HepG2 (cell line): ENCODE data around the gene IRX5. TPM values are rescaled to one million over a fixed set of nuclear protein-coding genes. Genes with fewer than 3 reads are reported as not detected.

Experiments used
- ATAC-seq: fragments of 200-7000 bp; cut with Tn5 transposase; 3 replicates; pipeline ENCODE4 v1.9.1; 2020; ENCODE audit warnings: mild to moderate bottlenecking, moderate library complexity
- BruUV-seq: library from RNA; stranded (reverse); fragments of 400-500 nt; replicated peaks from 2 replicates; lab custom pipeline; 2021; lab: Mats Ljungman, UMichigan
- CTCF ChIA-PET: fragments of 300-600 bp; formaldehyde crosslinking; extraction: SDS; loops from one replicate; lab custom pipeline; 2021; ENCODE audit warnings: low total read pairs, inconsistent platforms, low intra/inter-chr PET ratio; lab: Yijun Ruan, JAX
- POLR2A ChIA-PET: fragments of 350-600 bp; sonication (Branson Sonifier 250); formaldehyde crosslinking; loops from one replicate; lab custom pipeline; 2020; ENCODE audit warnings: antibody characterized with exemption, inconsistent platforms; lab: Yijun Ruan, JAX
- DNase-seq: peaks from one replicate; pipeline ENCODE4 v3.0.0-alpha.2; 2015; ENCODE audit warnings: low spot score
- FAIRE-seq: peaks from 3 replicates; lab custom pipeline; 2011; peaks lifted over from hg19 to GRCh38; lab: Jason Lieb, UNC
- H2AFZ ChIP-seq: one replicate; pipeline ENCODE4 v1.6.1; 2011; ENCODE audit warnings: low read length, inconsistent platforms
- H3K27ac ChIP-seq: fragments of 300-600 bp; 3 replicates; pipeline ENCODE4 v1.8.0; 2011; ENCODE audit warnings: mixed run types, mild to moderate bottlenecking, mixed read lengths, low read length, inconsistent platforms; ENCODE audit not compliant: insufficient read depth; ENCODE audit errors: extremely low read length
- H3K27me3 ChIP-seq, 2 experiments: fragments of 200-600 bp in 1 of 2; 2 replicates in 1 of 2; 3 replicates in 1 of 2; pipeline versions ENCODE4 v1.6.0 to v1.8.0; 2011; ENCODE audit warnings: low read length in 2 of 2, mild to moderate bottlenecking in 2 of 2, moderate library complexity in 2 of 2, inconsistent platforms in 1 of 2; ENCODE audit not compliant: insufficient read depth in 2 of 2, control insufficient read depth in 1 of 2
- H3K36me3 ChIP-seq, 2 experiments: fragments of 200-600 bp in 1 of 2; replicated peaks in 1 of 2; 2 replicates in 1 of 2; 3 replicates in 1 of 2; pipeline versions ENCODE4 v1.5.1 to v1.8.0; 2011; ENCODE audit warnings: low read length in 2 of 2, inconsistent platforms in 1 of 2; ENCODE audit not compliant: insufficient read depth in 2 of 2, control insufficient read depth in 1 of 2
- H3K4me1 ChIP-seq: 2 replicates; pipeline ENCODE4 v1.5.1; 2012; ENCODE audit warnings: low read length, inconsistent platforms; ENCODE audit not compliant: insufficient read depth
- H3K4me2 ChIP-seq: 2 replicates; pipeline ENCODE4 v1.6.0; 2011; ENCODE audit warnings: low read depth, low read length, inconsistent platforms
- H3K4me3 ChIP-seq, 3 experiments: fragments of 200-600 bp in 1 of 3; sonication (generic), shearing (Covaris generic) in 1 of 3; replicated peaks in 1 of 3; 2 replicates each; pipeline ENCODE4 v1.5.1; 2011 to 2016; ENCODE audit warnings: low read length in 3 of 3, inconsistent platforms in 2 of 3, low read depth in 2 of 3, mild to moderate bottlenecking in 2 of 3, control low read depth in 1 of 3, mixed read lengths in 1 of 3; ENCODE audit not compliant: insufficient read depth in 1 of 3
- H3K79me2 ChIP-seq: one replicate; pipeline ENCODE4 v1.6.1; 2011; ENCODE audit warnings: low read length, inconsistent platforms; ENCODE audit not compliant: insufficient read depth
- H3K9ac ChIP-seq: 2 replicates; pipeline ENCODE4 v1.6.0; 2011; ENCODE audit warnings: mild to moderate bottlenecking, low read depth, low read length, inconsistent platforms; ENCODE audit not compliant: insufficient read depth
- H3K9me3 ChIP-seq: 2 replicates; pipeline ENCODE4 v1.5.1; 2012; ENCODE audit warnings: mild to moderate bottlenecking, low read length
- H4K20me1 ChIP-seq: 2 replicates; pipeline ENCODE4 v1.6.0; 2011; ENCODE audit warnings: inconsistent platforms, mild to moderate bottlenecking, low read length, moderate library complexity; ENCODE audit not compliant: insufficient read depth
- CBX5 ChIP-seq: sonication (generic); formaldehyde crosslinking; IDR thresholded peaks from 2 replicates; pipeline ENCODE4 v1.4.0; 2020; ENCODE audit warnings: missing genetic modification reagents, borderline replicate concordance
- FOXA3 ChIP-seq: IDR thresholded peaks from 2 replicates; pipeline ENCODE4 v1.6.1; 2016; ENCODE audit warnings: missing genetic modification reagents, missing compliant biosample characterization
- HMGXB4 ChIP-seq, 2 experiments: sonication (generic) in 1 of 2; formaldehyde crosslinking in 1 of 2; IDR thresholded peaks; 2 replicates each; pipeline versions ENCODE4 v1.4.0 to v1.6.1; 2018 to 2020; ENCODE audit warnings: missing genetic modification reagents in 2 of 2, borderline replicate concordance in 1 of 2, low read depth in 1 of 2, mild to moderate bottlenecking in 1 of 2, missing biosample characterization in 1 of 2
- HNF4G ChIP-seq, 2 experiments: sonication (generic) in 1 of 2; formaldehyde crosslinking in 1 of 2; IDR thresholded peaks; 2 replicates each; pipeline versions ENCODE4 v1.4.0 to v1.6.1; 2011 to 2020; ENCODE audit warnings: borderline replicate concordance in 2 of 2, low read depth in 2 of 2, mild to moderate bottlenecking in 2 of 2, low read length in 1 of 2, missing genetic modification reagents in 1 of 2, moderate library complexity in 1 of 2
- HNRNPH1 ChIP-seq: fragments of 200-400 bp; formaldehyde crosslinking; optimal IDR thresholded peaks from 2 replicates; pipeline ENCODE3; 2017; ENCODE audit warnings: mild to moderate bottlenecking, low read depth, low read length
- KAT8 ChIP-seq: IDR thresholded peaks from 2 replicates; pipeline ENCODE4 v1.6.1; 2016; ENCODE audit warnings: missing genetic modification reagents, missing compliant biosample characterization
- KMT2A ChIP-seq: sonication (generic); formaldehyde crosslinking; IDR thresholded peaks from 2 replicates; pipeline ENCODE4 v1.4.0; 2020; ENCODE audit warnings: missing genetic modification reagents
- MXD3 ChIP-seq: IDR thresholded peaks from 2 replicates; pipeline ENCODE4 v1.6.1; 2016; ENCODE audit warnings: mild to moderate bottlenecking, missing biosample characterization, missing genetic modification reagents
- NFYC ChIP-seq: IDR thresholded peaks from 2 replicates; pipeline ENCODE4 v1.6.1; 2016; ENCODE audit warnings: missing genetic modification reagents, missing compliant biosample characterization
- SMYD3 ChIP-seq: sonication (generic); formaldehyde crosslinking; IDR thresholded peaks from 2 replicates; pipeline ENCODE4 v1.8.1; 2023; ENCODE audit warnings: mild to moderate bottlenecking, missing genetic modification reagents
- ZBTB7B ChIP-seq: sonication (generic); formaldehyde crosslinking; IDR thresholded peaks from 2 replicates; pipeline ENCODE4 v1.4.0; 2020; ENCODE audit warnings: missing genetic modification reagents
- ZGPAT ChIP-seq: IDR thresholded peaks from 2 replicates; pipeline ENCODE4 v1.6.1; 2016; ENCODE audit warnings: mild to moderate bottlenecking
- ZNF136 ChIP-seq: sonication (generic); formaldehyde crosslinking; IDR thresholded peaks from 2 replicates; pipeline ENCODE4 v1.8.1; 2022; ENCODE audit warnings: low read depth, mild to moderate bottlenecking, moderate library complexity, missing genetic modification reagents
- ZNF225 ChIP-seq: sonication (generic); formaldehyde crosslinking; IDR thresholded peaks from 2 replicates; pipeline ENCODE4 v1.4.0; 2020; ENCODE audit warnings: mild to moderate bottlenecking, missing genetic modification reagents
- ZNF251 ChIP-seq: sonication (generic); formaldehyde crosslinking; IDR thresholded peaks from 2 replicates; pipeline ENCODE4 v1.9.0; 2021; ENCODE audit warnings: mild to moderate bottlenecking, missing genetic modification reagents
- ZNF7 ChIP-seq: IDR thresholded peaks from 2 replicates; pipeline ENCODE4 v1.6.1; 2016; ENCODE audit warnings: missing biosample characterization, missing genetic modification reagents
- ZNF740 ChIP-seq: sonication (generic); formaldehyde crosslinking; IDR thresholded peaks from 2 replicates; pipeline ENCODE4 v1.4.0; 2020; ENCODE audit warnings: missing genetic modification reagents
- WGBS: methylation state at CpG from one replicate; pipeline ENCODE4 v1.1.6; 2017; ENCODE audit warnings: low lambda C conversion rate; 5-methylcytosine and 5-hydroxymethylcytosine counted together
- in situ Hi-C: cut with HindIII; loops from 2 replicates; pipeline ENCODE4 v1.10.0; 2017; ENCODE audit warnings: low pct_unique_long_range_greater_than_20kb; ENCODE audit not compliant: extremely low pct_ligation_motif_present
- intact Hi-C: fragments of 100-400 bp; cut with micrococcal nuclease; formaldehyde crosslinking; loops from one replicate; pipeline ENCODE4 v1.10.0; 2022; ENCODE audit not compliant: unreplicated experiment
- polyA plus RNA-seq, 8 experiments: library from polyadenylated mRNA; depleted of rRNA in 3 of 8; stranded (reverse) in 7 of 8; unstranded in 1 of 8; fragments of >200 nt; fragmentation: Illumina TruSeq in 4 of 8; extraction: Trizol in 4 of 8; gene quantifications; 2 replicates each; pipeline versions ENCODE4 v1.2.1 to v1.2.3, GENCODE V29; 2011 to 2016; ENCODE audit warnings: low read depth in 4 of 8, missing spikeins in 1 of 8, mixed read lengths in 1 of 8; ENCODE audit not compliant: insufficient read depth in 1 of 8
- total RNA-seq, 5 experiments: library from RNA; depleted of rRNA; stranded (reverse); fragments of >200 nt; fragmentation: Illumina TruSeq; extraction: Trizol; gene quantifications; 2 replicates each; pipeline ENCODE4 v1.2.3, GENCODE V29; 2016; ENCODE audit warnings: low read depth in 1 of 5

Gene IRX5
- total and polyA plus RNA-seq, 2 of the 13 experiments (the other 11 are each of a cell fraction or from before 2014, with no cell fraction given), result not detected

GRCh38 chr16:54928016-54928356 is 2.7 kb upstream of the IRX5 start:
- no peak overlapping the region for H3K4me3 ChIP-seq
- H3K36me3 ChIP-seq, result no peaks in the 10 kb centered on the region
- H3K4me1 ChIP-seq, result no peaks in the 10 kb centered on the region
- no peaks in the 10 kb centered on the region for H3K9me3 ChIP-seq
- H4K20me1 ChIP-seq, result no peaks in the 10 kb centered on the region
- ChIA-PET POLR2A (no interaction called here), CTCF (no interaction called here)
- H2AFZ ChIP-seq, result peak overlapping the region; percentile 2
- DNase-seq (no peak), FAIRE-seq (no peak), ATAC-seq (no peak)
- H3K27ac ChIP-seq, result no peak overlapping the region
- in situ Hi-C loops, result no loop called here
- BruUV-seq, result no TSS peak
- no peak overlapping the region for H3K4me2 ChIP-seq
- H3K79me2 ChIP-seq, result no peaks in the 10 kb centered on the region
- H3K9ac ChIP-seq, result no peak overlapping the region
- peaks cover 0 to 14% of the 10 kb centered on the region in 2 experiments; a peak in 3 of 5 replicates for H3K27me3 ChIP-seq
- intact Hi-C loops, result no loop called here
- WGBS, result 20% methylated on average over 13 of the region's 13 CpGs
- TF ChIP-seq ZNF136 (CRISPR knock-in tag) (no peak), MXD3 (no peak), ZNF740 (CRISPR knock-in tag) (no peak), ZNF251 (no peak), HMGXB4 (CRISPR knock-in tag; IDR thresholded peaks at IDR 0.05; ENCODE audit: borderline replicate concordance in 1 of 2, low read depth in 1 of 2) (no peak), HNRNPH1 (no peak), FOXA3 (no peak), KMT2A (CRISPR knock-in tag) (no peak), ZNF7 (no peak), SMYD3 (no peak), ZGPAT (CRISPR knock-in tag) (no peak), HNF4G (IDR thresholded peaks at IDR 0.05; ENCODE audit: borderline replicate concordance, low read depth, low read length) (no peak), HNF4G (CRISPR knock-in tag; IDR thresholded peaks at IDR 0.05; ENCODE audit: borderline replicate concordance, low read depth) (no peak), CBX5 (CRISPR knock-in tag) (no peak), ZNF225 (no peak), KAT8 (CRISPR knock-in tag) (no peak), NFYC (CRISPR knock-in tag) (no peak), ZBTB7B (CRISPR knock-in tag) (no peak)
